ENCODE results near the gene RNU4-1.
"Not testable (repeated sequence)": the region's sequence is repeated elsewhere in the genome, so short reads cannot be mapped to it uniquely, and the experiment has no call there.

Gene RNU4-1

GRCh38 chr12:120263748-120264085, 29.3 kb downstream of the RNU4-1 start:
- Histone ChIP-seq H3K9ac (ENCODE audit: low read length) (peak overlapping the region; percentile 96), H3K4me3 (ENCODE audit: low read depth in 1 of 2, low read length in 2 of 2) (peak overlapping the region; percentile 81 to 90), H3K36me3 (ENCODE audit: insufficient read depth, low read length) (no peaks in the 10 kb centered on the region), H3K27me3 (ENCODE audit: control insufficient read depth in 1 of 2, insufficient read depth in 2 of 2, low read length in 2 of 2) (no peaks in the 10 kb centered on the region), H3K9me3 (ENCODE audit: low read length) (no peaks in the 10 kb centered on the region), H3K4me1 (ENCODE audit: insufficient read depth, low read length) (peaks cover 51% of the 10 kb centered on the region), H3K27ac (ENCODE audit: low read depth, low read length) (peak overlapping the region; percentile 88)

GRCh38 chr12:120262852-120263747, 29.9 kb downstream of the RNU4-1 start:
- no peaks in the 10 kb centered on the region for H3K36me3 ChIP-seq (ENCODE audit: insufficient read depth, low read length)
- H3K27ac ChIP-seq (ENCODE audit: low read depth, low read length) = peak overlapping the region; percentile 88
- H3K4me3 ChIP-seq (ENCODE audit: low read depth in 1 of 2, low read length in 2 of 2) = peak overlapping the region; percentile 23 to 90
- H3K9ac ChIP-seq (ENCODE audit: low read length) = peak overlapping the region; percentile 96
- H3K27me3 ChIP-seq (ENCODE audit: control insufficient read depth in 1 of 2, insufficient read depth in 2 of 2, low read length in 2 of 2) = no peaks in the 10 kb centered on the region
- peaks cover 57% of the 10 kb centered on the region for H3K4me1 ChIP-seq (ENCODE audit: insufficient read depth, low read length)
- H3K9me3 ChIP-seq (ENCODE audit: low read length) = no peaks in the 10 kb centered on the region

DNA sequence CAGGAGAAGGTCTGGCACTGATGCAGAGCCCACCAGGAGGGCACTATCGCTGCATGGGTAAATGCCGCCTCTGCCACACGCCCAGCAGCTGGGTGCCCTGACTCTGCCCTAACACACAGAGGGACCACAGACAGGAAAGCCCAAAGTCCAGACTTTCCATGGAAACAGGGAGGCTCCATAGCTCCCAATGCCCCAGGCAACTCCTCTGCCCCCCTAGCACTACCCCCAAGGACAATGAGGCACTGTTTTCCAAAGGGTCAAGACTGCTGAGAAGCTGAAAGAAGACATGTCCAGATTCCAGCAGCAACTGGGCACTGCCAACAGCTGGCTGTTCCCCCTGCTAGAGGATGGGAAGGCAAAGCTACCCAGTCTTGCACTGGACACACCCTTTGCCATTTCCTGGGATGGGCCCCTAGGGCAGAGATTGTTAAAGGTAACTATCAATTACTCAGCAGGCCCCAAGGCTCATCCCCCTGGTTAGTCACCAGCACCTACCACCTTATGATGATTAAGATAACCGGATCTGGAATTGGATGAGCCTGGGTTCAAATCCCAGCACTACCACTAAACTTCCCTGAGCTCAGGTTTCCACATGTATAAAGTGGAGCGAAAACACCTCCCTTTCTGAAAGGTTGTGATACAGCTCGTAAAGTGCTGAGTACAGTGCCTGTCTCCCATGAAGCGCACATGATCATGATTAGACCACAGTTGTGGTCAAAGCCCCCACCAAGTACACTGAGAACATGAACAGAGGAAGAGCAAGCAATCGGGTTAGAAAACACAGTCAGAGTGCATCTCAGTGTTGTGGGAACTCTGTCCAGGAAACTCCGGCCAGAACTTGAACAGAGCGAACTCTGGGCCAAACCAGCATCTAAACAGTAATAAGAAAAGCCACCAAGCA, 30.8 kb downstream of the RNU4-1 start:
- Histone ChIP-seq H3K27ac (ENCODE audit: low read depth, low read length) (peak overlapping the region; percentile 88), H3K27me3 (ENCODE audit: control insufficient read depth in 1 of 2, insufficient read depth in 2 of 2, low read length in 2 of 2) (no peaks in the 10 kb centered on the region), H3K4me1 (ENCODE audit: insufficient read depth, low read length) (peaks cover 66% of the 10 kb centered on the region), H3K36me3 (ENCODE audit: insufficient read depth, low read length) (no peaks in the 10 kb centered on the region), H3K4me3 (ENCODE audit: low read depth in 1 of 2, low read length in 2 of 2) (peak overlapping the region; percentile 9 to 90), H3K9ac (ENCODE audit: low read length) (peak overlapping the region; percentile 96), H3K9me3 (ENCODE audit: low read length) (no peaks in the 10 kb centered on the region)

GRCh38 chr12:120260607-120261006, 32.4 kb downstream of the RNU4-1 start:
- Histone ChIP-seq H3K27me3 (ENCODE audit: control insufficient read depth in 1 of 2, insufficient read depth in 2 of 2, low read length in 2 of 2) (no peaks in the 10 kb centered on the region), H3K4me3 (ENCODE audit: low read depth in 1 of 2, low read length in 2 of 2) (no peak overlapping the region), H3K9ac (ENCODE audit: low read length) (no peak overlapping the region), H3K36me3 (ENCODE audit: insufficient read depth, low read length) (no peaks in the 10 kb centered on the region), H3K4me1 (ENCODE audit: insufficient read depth, low read length) (peaks cover 77% of the 10 kb centered on the region), H3K27ac (ENCODE audit: low read depth, low read length) (peak overlapping the region; percentile 31), H3K9me3 (ENCODE audit: low read length) (no peaks in the 10 kb centered on the region)

GRCh38 chr12:120259418-120260202, 33.4 kb downstream of the RNU4-1 start:
- Histone ChIP-seq H3K9me3 (ENCODE audit: low read length) (no peaks in the 10 kb centered on the region), H3K36me3 (ENCODE audit: insufficient read depth, low read length) (peaks cover 7% of the 10 kb centered on the region), H3K4me3 (ENCODE audit: low read depth in 1 of 2, low read length in 2 of 2) (no peak overlapping the region), H3K27ac (ENCODE audit: low read depth, low read length) (peak overlapping the region; percentile 52), H3K4me1 (ENCODE audit: insufficient read depth, low read length) (peaks cover 81% of the 10 kb centered on the region), H3K27me3 (ENCODE audit: control insufficient read depth in 1 of 2, insufficient read depth in 2 of 2, low read length in 2 of 2) (no peaks in the 10 kb centered on the region), H3K9ac (ENCODE audit: low read length) (no peak overlapping the region)

DNA sequence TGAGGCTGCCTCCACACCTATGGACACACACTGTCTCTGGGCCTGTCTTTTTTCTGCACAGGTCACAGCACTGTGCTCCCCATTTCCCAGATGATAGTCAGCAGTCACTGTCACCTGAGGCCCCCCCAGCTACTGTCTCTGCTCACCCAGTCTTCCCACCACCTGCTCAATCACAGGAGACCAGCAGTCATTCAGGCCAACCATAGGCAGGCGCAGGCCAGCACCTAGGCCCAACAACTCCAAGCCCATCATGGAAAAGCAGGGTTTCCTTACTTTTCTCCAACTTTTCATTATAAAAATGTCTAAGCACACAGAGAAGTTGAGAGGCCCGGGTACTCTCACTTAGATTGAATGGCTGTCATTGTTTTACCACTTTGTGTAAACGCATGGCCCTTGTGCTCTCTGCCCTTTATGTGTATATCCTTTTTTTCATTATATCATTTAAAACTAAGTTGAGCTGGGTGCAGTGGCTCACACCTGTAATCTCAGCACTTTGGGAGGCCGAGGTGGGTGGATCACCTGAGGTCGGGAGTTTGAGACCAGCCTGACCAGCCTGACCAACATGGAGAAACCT, 34.6 kb downstream of the RNU4-1 start:
- H3K4me3 ChIP-seq (ENCODE audit: low read depth in 1 of 2, low read length in 2 of 2) = no peak overlapping the region
- H3K9ac ChIP-seq (ENCODE audit: low read length) = no peak overlapping the region
- no peaks in the 10 kb centered on the region for H3K9me3 ChIP-seq (ENCODE audit: low read length)
- H3K27ac ChIP-seq (ENCODE audit: low read depth, low read length) = no peak overlapping the region
- peaks cover 7% of the 10 kb centered on the region for H3K36me3 ChIP-seq (ENCODE audit: insufficient read depth, low read length)
- H3K27me3 ChIP-seq (ENCODE audit: control insufficient read depth in 1 of 2, insufficient read depth in 2 of 2, low read length in 2 of 2) = no peaks in the 10 kb centered on the region
- H3K4me1 ChIP-seq (ENCODE audit: insufficient read depth, low read length) = peaks cover 71% of the 10 kb centered on the region

DNA sequence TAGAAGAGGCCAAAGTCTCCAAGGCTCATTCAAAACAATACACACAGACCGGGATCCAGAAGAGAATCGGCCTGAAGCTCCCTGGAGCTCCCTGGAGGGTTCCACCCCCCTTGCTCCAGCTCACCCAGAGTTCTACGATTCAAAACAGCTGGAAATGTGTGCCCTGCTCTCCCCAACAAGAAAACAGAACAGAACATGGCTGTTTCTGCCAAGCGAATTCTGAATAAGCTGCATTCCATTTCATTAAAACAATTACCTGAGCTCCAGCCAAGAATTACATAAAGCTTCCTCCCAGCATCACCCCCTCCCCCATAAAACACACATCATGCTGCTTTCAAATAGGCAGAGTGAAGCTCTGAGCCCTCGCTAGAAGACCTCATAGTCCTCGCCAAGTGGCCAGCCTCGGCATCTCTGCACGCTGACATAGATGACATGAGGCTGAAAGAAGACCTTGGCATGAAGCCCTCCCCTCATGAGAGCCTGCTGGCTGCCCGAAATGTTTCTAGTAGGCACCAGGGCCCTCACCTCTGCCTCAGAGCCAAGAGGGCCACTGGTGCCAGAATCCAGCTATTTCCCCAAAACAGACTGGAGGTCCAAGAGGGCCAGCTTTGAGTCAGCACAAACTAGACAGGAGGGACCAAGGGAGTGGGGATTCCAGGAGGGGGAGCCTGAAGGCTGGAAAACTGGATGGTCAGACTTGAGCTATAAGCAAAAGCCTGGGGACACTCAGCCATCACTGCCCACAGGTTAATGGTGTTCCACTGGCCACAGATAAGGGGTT, 35.8 kb downstream of the RNU4-1 start:
- peak overlapping the region; percentile 77 for H3K27ac ChIP-seq (ENCODE audit: low read depth, low read length)
- no peaks in the 10 kb centered on the region for H3K9me3 ChIP-seq (ENCODE audit: low read length)
- peaks cover 7% of the 10 kb centered on the region for H3K36me3 ChIP-seq (ENCODE audit: insufficient read depth, low read length)
- no peaks in the 10 kb centered on the region for H3K27me3 ChIP-seq (ENCODE audit: control insufficient read depth in 1 of 2, insufficient read depth in 2 of 2, low read length in 2 of 2)
- H3K4me3 ChIP-seq (ENCODE audit: low read depth in 1 of 2, low read length in 2 of 2) = peak overlapping the region in 1 of 2 donors; percentile 45
- peak overlapping the region; percentile 6 for H3K9ac ChIP-seq (ENCODE audit: low read length)
- H3K4me1 ChIP-seq (ENCODE audit: insufficient read depth, low read length) = peaks cover 68% of the 10 kb centered on the region

DNA sequence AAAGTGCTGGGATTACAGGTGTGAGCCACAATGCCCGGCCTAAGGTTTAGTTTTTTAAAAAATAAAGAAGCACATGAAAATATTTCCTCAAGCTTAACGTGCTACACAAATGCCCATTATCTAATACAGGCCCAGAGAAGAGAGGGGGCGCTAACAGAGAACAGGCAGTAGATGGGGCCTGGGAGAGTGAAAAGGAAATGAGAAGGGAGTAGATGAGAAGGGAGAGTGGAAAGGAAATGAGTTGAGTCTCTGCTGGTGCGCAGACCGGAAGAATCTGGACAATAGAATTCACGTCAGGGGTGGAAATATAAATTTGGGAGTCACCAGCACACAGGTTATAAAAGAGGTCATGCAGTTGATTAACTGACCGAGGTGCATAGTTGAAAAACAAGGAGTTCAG, 38.2 kb downstream of the RNU4-1 start:
- no peak overlapping the region for H3K27ac ChIP-seq (ENCODE audit: low read depth, low read length)
- H3K9ac ChIP-seq (ENCODE audit: low read length) = no peak overlapping the region
- H3K27me3 ChIP-seq (ENCODE audit: control insufficient read depth in 1 of 2, insufficient read depth in 2 of 2, low read length in 2 of 2) = no peaks in the 10 kb centered on the region
- peaks cover 7% of the 10 kb centered on the region for H3K36me3 ChIP-seq (ENCODE audit: insufficient read depth, low read length)
- peaks cover 69% of the 10 kb centered on the region for H3K4me1 ChIP-seq (ENCODE audit: insufficient read depth, low read length)
- no peaks in the 10 kb centered on the region for H3K9me3 ChIP-seq (ENCODE audit: low read length)
- H3K4me3 ChIP-seq (ENCODE audit: low read depth in 1 of 2, low read length in 2 of 2) = no peak overlapping the region

- H3K36me3 ChIP-seq (ENCODE audit: insufficient read depth, low read length); H3K27ac ChIP-seq (ENCODE audit: low read depth, low read length); H3K4me3 ChIP-seq (ENCODE audit: low read depth in 1 of 2, low read length in 2 of 2); H3K27me3 ChIP-seq (ENCODE audit: control insufficient read depth in 1 of 2, insufficient read depth in 2 of 2, low read length in 2 of 2); H3K9ac ChIP-seq (ENCODE audit: low read length); H3K9me3 ChIP-seq (ENCODE audit: low read length): not testable (repeated sequence)
- peaks cover 71% of the 10 kb centered on the region for H3K4me1 ChIP-seq (ENCODE audit: insufficient read depth, low read length)
These were observed 39.7 kb downstream of the RNU4-1 start for GRCh38 chr12:120253313-120253712.

- Histone ChIP-seq H3K9ac (ENCODE audit: low read length) (no peak overlapping the region), H3K9me3 (ENCODE audit: low read length) (no peaks in the 10 kb centered on the region), H3K27ac (ENCODE audit: low read depth, low read length) (peak overlapping the region; percentile 8)
These were observed 40.7 kb downstream of the RNU4-1 start for GRCh38 chr12:120252071-120252906.

More at GRCh38 chr12:120252071-120252906, 40.7 kb downstream of the RNU4-1 start:
- Histone ChIP-seq H3K4me3 (ENCODE audit: low read depth in 1 of 2, low read length in 2 of 2) (no peak overlapping the region), H3K36me3 (ENCODE audit: insufficient read depth, low read length) (peaks cover 7% of the 10 kb centered on the region), H3K27me3 (ENCODE audit: control insufficient read depth in 1 of 2, insufficient read depth in 2 of 2, low read length in 2 of 2) (no peaks in the 10 kb centered on the region), H3K4me1 (ENCODE audit: insufficient read depth, low read length) (peaks cover 72% of the 10 kb centered on the region)

Measured in muscle layer of colon (tissue), 2 donors.